HG02571 (cell line): Measurements from ENCODE around the gene CFHR1.
"Not testable (repeated sequence)": the region's sequence is repeated elsewhere in the genome, so short reads cannot be mapped to it uniquely, and the experiment has no call there.

Source experiments
- ATAC-seq: cut with Tn5 transposase; IDR thresholded peaks from one replicate; pipeline ENCODE4 v1.9.1; 2021; ENCODE audit warnings: mild to moderate bottlenecking, moderate library complexity; ENCODE audit not compliant: unreplicated experiment

CFHR1 gene

GRCh38 chr1:196819531-196819930 lies at the start of gene CFHR1:
Gene CFHR1 (plus strand): TSS chr1:196819731. CDS start chr1:196819845, 114 bp downstream.
- not testable (repeated sequence) for ATAC-seq

- not testable (repeated sequence) for ATAC-seq
These were observed 49.7 kb upstream of the CFHR1 start for GRCh38 chr1:196769823-196770222.

- ATAC-seq, result no peak
These were observed 45.8 kb upstream of the CFHR1 start for GRCh38 chr1:196773713-196774112.

GRCh38 chr1:196774175-196774574 lies 45.4 kb upstream of the CFHR1 start:
- no peak for ATAC-seq

GRCh38 chr1:196774603-196775002 lies 44.9 kb upstream of the CFHR1 start, which contains the start of gene CFHR3:
Gene CFHR3 (plus strand): TSS chr1:196774840. CDS start chr1:196774887, 47 bp downstream.
- peak; percentile 69 for ATAC-seq

GRCh38 chr1:196777603-196778002 lies 41.9 kb upstream of the CFHR1 start:
- no peak for ATAC-seq

GRCh38 chr1:196779093-196779492 lies 40.4 kb upstream of the CFHR1 start:
- ATAC-seq, result no peak

GRCh38 chr1:196791252-196791651 lies 28.3 kb upstream of the CFHR1 start:
- not testable (repeated sequence) for ATAC-seq

- ATAC-seq, result not testable (repeated sequence)
These were observed 25.4 kb upstream of the CFHR1 start for GRCh38 chr1:196794103-196794502.

GRCh38 chr1:196797891-196798290 lies 21.6 kb upstream of the CFHR1 start:
- ATAC-seq, result no peak

GRCh38 chr1:196801920-196802319 lies 17.6 kb upstream of the CFHR1 start:
- not testable (repeated sequence) for ATAC-seq

- ATAC-seq, result no peak
These were observed 10.8 kb upstream of the CFHR1 start for GRCh38 chr1:196808529-196809235.

GRCh38 chr1:196817442-196817841 lies 2.1 kb upstream of the CFHR1 start:
- not testable (repeated sequence) for ATAC-seq

- not testable (repeated sequence) for ATAC-seq
These were observed 8.3 kb downstream of the CFHR1 start for GRCh38 chr1:196827860-196828259.

GRCh38 chr1:196849613-196850492 lies 30.3 kb downstream of the CFHR1 start:
- not testable (repeated sequence) for ATAC-seq

GRCh38 chr1:196856053-196856452 lies 36.5 kb downstream of the CFHR1 start:
- no peak for ATAC-seq

- ATAC-seq, result no peak
These were observed 37.7 kb downstream of the CFHR1 start for GRCh38 chr1:196857188-196857587.

GRCh38 chr1:196858811-196859210 lies 39.3 kb downstream of the CFHR1 start:
- no peak for ATAC-seq

GRCh38 chr1:196860323-196860884 lies 40.9 kb downstream of the CFHR1 start:
- ATAC-seq, result no peak

GRCh38 chr1:196861429-196861828 lies 41.9 kb downstream of the CFHR1 start:
- no peak for ATAC-seq

- ATAC-seq, result no peak
These were observed 47.4 kb downstream of the CFHR1 start for GRCh38 chr1:196866974-196867373.
